HG03354 (cell line): ENCODE data around the gene IGF2BP3.
"Not testable (repeated sequence)": the region's sequence is repeated elsewhere in the genome, so short reads cannot be mapped to it uniquely, and the experiment has no call there.

Experiments
- ATAC-seq: cut with Tn5 transposase; IDR thresholded peaks from one replicate; pipeline ENCODE4 v1.9.1; 2021; ENCODE audit warnings: mild to moderate bottlenecking; ENCODE audit not compliant: unreplicated experiment, poor library complexity, severe bottlenecking

The IGF2BP3 gene

DNA sequence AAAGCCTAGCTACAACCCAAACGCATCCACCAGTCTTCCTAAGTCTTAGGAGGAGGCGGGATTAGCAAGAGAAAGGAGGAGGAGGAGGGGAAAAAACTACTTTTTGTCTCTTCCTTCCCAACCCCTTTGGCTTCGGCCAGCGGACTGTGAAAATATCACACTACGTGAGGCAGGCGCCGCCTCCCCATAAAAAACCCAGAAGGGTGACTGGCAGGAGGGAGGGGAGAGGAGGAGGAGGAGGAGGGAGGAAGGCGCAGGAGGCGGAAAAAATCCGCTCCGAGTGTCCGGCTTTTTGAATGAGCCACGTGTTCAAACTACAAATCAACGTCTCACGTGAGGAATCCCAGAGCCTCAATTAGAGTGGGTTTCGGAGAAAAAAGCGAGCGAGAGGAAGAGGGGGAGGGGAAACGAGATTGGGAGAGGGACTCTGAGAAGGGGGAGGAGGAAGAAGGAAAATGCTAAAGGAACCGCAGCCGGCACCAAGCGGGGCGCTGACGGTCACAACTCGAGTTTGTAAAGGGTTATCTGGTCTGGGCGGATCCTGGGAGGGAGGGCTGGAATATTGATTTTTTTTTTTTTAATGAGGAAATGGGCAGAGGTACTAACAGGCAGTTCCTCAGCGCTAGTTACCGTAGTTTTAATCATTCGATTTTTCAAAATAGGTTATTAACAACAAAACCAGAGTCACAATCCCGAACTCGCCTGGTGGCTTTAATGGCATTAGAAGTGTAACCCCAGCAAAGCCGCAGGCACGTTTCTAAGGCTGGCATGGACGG lies at the start of gene IGF2BP3:
Gene IGF2BP3 (minus strand): TSS at position 162 of the 776 bp plus-strand sequence. CDS start 381 bp downstream, outside the sequence.
- peak; percentile 17 for ATAC-seq

DNA sequence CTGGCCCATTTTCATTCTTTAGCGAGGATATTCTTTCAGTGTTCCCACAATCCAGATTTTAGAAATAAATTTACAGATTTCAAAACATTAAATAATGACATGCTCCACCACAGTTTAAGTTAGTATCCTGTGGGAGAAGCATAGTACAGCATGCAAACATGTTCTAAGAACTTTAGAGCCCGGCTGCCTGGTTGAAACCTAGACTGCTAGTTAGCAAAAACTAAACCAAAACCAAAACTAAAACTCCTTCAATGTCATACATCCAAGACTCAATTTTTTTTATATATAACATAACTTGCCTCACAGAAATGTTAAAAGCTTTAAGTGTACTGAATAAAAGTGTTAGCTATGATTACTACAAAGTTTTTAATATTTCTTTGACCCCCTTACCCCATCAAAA lies 44.5 kb upstream of the IGF2BP3 start:
- ATAC-seq = no peak

DNA sequence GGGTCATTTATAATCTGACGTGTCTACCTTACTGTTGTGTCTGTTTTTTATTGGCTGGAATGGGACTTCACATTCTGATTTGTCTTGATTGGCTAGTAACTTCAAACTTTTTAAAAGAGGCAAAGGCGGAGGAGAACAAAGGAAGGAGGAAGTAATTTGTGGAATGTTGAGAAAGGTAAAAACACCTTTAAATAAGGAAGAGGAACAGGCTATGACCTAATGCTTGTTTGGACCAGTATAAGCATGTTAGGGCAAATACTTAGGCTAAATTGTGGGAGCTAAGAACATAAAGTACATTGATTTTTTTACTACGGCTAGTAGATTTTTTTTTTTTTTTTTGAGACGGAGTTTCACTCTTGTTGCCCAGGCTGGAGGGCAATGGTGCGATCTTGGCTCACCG lies 43.5 kb upstream of the IGF2BP3 start:
- not testable (repeated sequence) for ATAC-seq

DNA sequence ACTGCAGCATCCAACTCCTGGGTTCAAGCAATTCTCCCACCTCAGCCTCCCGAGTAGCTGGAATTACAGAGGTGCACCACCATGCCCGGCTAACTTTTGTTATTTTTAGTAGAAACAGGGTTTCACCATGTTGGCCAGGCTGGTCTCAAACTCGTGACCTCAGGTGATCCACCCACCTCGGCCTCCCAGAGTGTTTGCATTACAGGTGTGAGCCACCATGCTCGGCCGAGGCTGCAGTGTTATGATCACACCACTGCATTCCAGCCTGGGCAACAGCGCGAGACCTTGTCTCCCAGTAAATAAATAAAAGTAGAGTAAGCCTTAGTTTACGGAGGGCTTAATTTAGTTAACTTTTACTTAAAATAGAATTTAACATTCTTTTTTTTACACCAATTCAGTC lies 23.7 kb upstream of the IGF2BP3 start:
- no peak for ATAC-seq

DNA sequence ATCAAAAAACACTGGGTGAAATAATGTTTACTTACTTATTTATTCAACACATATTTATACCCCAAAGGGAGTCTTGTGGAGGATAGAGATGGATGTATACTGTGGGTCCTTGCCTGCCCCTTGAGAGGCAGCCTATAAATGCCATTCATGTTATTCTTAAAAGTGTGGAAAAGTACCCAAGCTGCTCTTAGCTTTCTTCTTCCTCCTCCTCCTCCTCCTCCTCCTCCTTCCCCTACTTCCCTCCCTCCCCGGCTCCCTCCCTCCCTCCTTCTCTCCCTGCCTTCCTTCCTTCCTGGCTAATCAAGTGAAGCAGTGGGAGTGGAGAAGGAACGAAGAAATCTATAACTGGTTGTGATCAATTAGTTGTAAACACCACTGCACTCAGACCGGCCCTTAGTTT lies 21.2 kb upstream of the IGF2BP3 start:
- ATAC-seq = no peak

DNA sequence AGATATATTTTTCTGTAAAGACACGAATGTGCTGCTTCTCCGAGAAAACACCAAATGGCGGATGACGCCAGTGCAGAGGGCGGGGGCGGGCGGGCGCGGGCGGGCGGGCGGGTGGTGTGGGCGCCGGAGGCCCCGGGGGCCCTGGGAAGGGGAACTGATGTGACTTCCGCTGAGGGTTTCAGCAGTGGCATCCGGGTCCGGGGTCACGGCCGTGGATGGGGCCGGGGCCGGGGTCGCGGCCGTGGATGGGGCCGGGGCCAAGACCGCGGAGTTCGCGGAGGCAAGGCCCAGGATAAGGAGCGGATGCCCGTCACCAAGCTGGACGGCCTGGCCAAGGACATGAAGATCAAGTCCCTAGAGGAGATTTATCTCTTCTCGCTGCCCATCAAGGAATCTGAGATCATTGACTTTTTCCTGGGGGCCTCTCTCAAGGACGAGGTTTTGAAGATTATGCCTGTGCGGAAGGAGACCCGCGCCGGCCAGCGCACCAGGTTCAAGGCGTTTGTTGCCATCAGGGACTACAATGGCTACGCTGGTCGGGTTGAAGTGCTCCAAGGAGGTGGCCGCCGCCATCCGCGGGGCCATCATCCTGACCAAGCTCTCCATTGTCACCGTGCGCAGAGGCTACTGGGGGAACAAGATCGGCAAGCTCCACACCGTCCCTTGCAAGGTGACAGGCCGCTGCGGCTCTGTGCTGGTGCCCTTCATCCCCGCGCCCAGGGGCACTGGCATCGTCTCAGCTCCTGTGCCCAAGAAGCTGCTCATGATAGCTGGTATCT lies 20.3 kb upstream of the IGF2BP3 start:
- ATAC-seq = peak; percentile 88

DNA sequence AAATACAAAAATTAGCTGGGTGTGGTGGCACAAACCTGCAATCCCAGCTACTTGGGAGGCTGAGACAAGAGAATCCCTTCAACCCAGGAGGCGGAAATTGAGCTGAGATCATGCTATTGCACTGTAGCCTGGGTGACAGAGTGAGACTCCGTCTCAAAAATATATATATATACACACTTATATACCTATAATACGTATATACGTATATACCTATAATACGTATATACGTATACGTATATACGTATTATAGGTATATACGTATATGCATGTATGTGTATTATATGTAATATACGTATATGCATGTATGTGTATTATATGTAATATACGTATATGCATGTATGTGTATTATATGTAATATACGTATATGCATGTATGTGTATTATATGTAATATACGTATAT lies 18.4 kb upstream of the IGF2BP3 start:
- ATAC-seq = not testable (repeated sequence)

DNA sequence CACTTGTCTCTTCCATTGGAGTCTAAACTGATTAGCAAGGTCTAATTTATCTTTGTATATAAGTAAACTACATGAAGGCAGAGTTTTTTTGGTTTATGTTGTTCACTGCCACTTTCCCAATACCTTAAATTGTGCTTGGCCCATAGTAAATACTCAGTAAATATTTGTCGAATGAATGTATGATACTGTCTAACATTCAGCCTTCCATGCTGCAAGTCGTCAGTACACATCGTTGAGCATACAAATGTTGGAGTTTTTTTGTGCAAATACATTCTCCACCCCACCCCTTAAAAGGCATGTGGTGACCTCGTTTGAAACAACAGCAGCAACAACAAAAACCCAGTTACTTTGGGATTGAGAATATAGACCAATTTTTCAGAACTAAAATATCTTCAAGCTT lies 17.4 kb upstream of the IGF2BP3 start:
- no peak for ATAC-seq

DNA sequence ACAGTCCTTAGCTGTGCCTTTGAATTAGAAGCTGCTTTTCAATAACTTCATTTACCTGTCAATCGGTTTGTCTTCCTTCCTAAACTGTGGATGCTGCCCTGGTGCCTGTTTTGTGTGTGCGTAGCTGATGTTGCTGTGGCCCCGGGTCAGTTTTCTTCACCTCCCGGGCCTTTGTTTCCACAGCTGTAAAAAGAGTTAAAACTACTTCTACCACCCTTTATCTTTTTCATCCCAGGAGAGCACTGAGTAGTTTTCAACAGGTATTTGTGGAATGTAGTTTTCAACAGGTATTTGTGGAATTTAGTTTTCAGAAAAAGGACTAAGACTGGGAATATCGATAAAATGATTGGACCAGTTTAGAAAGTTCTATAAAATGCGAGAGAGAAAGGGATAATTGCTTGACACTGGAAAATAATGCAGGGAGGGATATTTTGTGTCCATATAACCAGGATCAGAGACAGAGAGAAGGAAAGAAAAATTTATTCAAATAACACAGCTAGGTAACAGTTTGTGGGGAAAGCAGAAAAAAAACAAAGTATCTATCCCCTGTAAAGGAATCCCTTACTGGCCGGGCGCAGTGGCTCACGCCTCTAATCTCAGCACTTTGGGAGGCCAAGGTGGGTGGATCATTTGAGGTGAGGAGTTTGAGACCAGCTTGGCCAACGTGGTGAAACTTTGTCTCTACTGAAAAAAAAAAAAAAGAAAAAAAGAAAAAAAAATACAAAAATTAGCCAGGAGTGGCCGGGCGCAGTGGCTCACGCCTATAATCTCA lies 15.9 kb upstream of the IGF2BP3 start:
- ATAC-seq = no peak

DNA sequence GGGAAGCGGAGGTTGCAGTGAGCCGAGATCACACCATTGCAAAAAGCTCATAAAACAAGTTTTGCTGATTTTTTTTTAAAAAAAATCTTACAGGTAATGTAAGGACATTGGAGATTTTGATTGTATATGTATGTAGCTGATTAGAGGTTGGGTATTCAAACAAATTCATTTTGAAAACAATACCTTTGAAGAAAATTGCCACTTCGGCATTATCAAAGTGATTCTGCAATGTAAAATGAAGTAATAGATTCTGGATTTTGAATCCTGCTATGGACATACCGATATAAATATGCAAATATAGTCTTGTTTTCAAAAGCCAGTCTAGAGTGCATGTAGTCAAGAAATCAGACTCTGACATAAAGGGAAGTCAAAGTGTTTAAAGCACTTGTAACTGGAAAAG lies 12.4 kb upstream of the IGF2BP3 start:
- ATAC-seq = no peak

DNA sequence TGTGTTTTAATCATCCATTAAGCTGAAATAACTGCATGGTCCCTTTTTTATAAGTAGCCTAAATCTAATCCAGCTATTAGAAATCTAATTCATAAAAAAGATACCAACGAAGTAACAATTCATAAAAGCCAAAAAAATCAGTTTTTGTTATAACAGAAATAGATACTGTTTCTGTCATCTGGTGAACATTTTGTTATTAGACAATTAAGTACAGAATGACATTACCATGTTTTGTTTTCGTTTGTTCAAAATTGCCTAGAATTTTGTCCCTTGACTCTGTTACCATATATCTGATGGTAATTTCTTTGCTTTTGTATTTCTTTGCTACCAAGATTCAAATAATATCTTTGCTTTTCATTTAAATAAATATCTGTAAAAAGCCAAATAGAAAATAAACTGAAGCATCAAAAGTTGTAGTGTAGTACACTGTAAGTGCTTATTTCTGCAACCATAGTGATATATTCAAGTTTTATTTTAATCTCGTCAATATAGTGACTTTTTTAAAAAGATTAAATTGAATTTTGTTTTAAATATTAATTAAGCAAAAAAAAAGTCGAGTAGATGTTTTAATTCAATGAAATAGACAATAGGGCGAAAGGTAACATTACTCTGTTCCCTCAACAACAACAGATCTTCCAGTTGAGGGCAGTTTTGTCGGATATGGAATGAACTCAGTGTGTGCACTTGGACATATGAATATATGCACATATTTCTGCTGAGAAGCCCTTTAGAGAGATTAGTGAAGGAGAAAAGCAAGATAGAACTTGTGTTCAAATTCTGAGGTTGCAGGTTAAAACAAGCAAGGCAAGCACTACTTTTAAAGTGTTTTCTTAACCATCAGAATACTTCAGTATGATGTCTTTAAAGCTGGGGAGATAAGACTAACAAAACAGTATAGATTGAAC lies 7.9 kb upstream of the IGF2BP3 start:
- no peak for ATAC-seq

DNA sequence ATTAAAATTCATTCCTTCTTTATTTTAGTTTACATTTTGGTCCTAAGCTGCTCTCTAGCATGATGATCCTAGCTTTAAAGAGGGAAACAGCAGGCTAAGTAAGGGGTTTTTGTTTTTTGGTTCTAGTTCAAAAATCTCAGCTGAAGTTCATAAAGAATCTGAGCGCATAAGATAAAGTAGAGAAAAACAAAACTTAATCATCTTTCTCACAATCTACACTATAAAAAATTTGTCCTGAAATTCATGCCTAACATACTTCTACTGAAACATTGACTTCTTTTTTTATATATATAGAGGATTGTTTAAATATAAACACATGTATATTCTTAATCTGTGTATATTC lies 6.8 kb upstream of the IGF2BP3 start:
- no peak for ATAC-seq

DNA sequence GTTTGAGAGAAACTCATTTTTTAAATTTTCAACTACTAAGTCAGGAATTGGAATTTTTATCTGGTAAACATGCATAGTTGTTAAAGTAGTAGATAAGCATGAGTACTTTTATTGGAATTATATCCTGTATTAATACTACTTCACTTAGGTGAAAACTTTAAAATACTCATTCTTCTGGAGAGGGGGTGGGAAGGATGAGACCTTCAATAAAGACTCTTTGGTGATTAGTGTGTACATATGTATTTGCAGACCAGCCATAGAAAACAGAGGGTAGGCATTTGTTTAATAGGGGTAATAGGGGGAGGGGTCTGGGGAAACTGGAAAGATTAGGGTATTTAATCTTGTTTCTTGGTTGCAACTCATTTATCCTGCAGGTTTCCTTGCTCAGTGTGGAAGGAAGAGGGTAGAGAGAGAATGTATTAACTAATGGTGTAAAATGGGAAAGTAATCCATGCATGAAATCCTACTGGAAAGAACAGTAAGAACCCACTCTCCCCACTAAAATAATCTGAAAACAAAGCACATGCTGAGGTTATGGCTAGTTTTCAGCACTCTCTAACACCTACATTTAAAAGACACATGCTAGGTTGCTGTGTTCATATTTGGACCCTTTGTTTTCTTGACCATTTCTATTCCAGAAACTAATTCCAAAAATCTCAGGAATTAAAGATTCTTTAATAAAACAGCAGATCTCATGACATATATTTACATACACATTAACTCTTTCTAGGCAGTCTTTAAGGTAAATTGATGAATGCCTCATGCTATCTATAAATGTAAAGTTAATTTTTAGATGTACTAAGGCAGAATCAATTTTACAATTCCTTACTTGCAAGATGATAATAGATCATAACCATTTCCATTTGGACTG lies 6.2 kb upstream of the IGF2BP3 start:
- no peak for ATAC-seq

DNA sequence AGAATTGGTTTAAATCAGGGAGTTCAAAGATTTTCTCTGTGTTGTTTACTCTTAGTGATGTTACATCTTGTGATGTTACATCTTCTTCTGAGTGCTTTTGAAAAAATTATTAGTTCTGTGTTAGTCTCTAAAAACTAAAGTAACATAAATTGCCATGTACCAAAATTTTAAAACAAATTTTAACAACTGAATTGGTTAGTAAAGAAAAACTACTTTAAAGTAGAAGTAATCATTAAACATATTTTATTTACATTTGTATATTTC lies 5.2 kb upstream of the IGF2BP3 start:
- no peak for ATAC-seq

DNA sequence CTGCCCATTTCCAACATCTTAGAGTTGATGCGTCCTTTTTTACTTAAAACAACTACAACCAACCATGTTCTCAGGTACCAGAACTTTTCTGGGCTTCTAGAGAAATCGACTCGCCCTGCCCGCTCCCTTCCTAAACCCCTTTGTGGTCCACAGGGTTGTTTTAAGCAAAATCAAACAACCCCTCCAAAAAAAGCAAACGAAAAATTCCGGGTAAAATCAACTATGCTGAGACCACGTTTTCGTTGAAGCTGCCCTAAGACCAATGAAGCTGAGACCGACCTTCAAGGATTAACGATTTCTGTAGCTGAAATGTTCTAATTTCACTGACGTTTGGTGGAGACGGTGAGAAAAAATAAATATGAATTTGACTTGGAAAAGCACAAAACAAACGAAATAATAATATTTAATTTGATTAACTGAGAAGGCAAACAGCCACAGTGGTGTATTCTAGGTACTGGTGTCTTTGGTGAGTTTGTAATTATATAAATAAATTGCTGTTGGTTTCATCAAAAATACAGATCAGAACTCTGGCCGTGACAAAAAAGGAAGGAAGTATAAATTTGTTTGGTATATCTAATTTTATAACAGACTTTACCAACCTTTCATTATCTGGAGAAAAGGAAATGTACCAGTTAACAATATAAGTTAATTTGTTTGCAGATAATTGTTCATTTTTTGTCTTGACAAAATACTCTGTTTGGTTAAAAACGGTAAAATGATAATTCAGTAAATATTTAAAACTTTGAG lies 4.7 kb upstream of the IGF2BP3 start:
- no peak for ATAC-seq

DNA sequence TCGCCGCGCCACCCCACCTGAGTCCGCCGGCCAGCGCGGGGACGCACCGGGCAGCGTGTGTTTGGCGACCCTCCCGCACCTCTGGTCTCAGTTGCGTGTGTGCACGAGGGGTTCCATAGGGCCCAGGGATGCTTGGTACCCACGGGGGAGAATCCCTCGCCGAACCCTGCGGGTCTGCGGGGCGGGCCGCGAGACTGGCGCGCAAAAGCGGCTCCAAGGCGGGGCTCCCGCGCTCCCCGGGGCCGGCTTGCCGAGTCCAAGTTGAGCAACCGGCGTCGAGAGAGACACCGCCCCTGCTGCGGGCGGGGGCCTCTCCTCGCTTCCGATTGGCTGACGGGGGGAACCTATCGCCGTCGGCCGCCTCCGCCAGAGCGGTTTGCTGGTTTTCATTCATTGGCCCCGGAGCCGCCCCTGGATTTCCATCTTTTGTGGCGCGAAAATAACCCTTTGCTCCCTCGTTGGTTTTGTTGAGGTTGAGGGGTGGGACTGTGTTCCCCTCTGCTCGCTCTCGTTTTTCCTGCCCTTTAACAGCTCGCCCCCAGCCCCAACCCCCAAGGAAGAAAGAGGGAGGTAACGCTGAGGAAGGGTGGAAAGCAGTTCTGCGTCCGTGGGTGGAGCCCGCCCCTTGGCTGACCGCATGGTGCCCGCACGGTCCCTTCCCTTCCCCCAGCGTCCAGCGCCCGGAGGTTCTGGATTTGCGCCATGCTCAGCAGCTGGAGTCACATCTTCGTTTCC lies 4.0 kb upstream of the IGF2BP3 start:
- ATAC-seq = peak; percentile 71

DNA sequence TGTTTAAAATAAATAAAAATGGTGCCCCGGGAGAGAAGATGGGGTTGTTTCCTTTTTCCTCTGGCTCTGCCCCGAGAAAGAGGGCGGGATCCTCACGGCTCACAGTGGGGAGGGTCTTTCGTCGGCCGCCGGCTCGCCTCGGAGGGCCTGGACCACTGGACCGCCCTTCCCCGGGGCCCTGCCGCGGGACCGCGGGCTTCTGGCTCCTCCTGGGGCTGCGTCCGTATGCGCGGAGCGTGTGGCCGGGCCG lies 3.5 kb upstream of the IGF2BP3 start:
- ATAC-seq = peak; percentile 20
